RWPE1 (cell line): ENCODE data around the gene ART4.

Source experiments
- CTCF ChIA-PET: fragments of 350-600 bp; sonication (Branson Sonifier 250); formaldehyde crosslinking; extraction: SDS; loops from one replicate; lab custom pipeline; 2021; lab: Yijun Ruan, JAX
- POLR2A ChIA-PET: fragments of 400-600 bp; formaldehyde crosslinking; extraction: SDS; loops from one replicate; lab custom pipeline; 2020; ENCODE audit warnings: antibody characterized with exemption; ENCODE audit not compliant: low non-redundant PET; lab: Yijun Ruan, JAX
- DNase-seq: peaks from one replicate; pipeline ENCODE4 v3.0.0; 2012; ENCODE audit warnings: low spot score
- H3K27ac ChIP-seq: fragments of 450-650 bp; 2 replicates; pipeline ENCODE4 v1.5.1; 2017
- TF ChIP-seq, protein P1 (sequence below): fragments of 450-650 bp; conservative IDR thresholded peaks from 2 replicates; pipeline ENCODE4 v1.5.1; 2017; ENCODE audit warnings: low read depth, mild to moderate bottlenecking

The ART4 gene

DNA sequence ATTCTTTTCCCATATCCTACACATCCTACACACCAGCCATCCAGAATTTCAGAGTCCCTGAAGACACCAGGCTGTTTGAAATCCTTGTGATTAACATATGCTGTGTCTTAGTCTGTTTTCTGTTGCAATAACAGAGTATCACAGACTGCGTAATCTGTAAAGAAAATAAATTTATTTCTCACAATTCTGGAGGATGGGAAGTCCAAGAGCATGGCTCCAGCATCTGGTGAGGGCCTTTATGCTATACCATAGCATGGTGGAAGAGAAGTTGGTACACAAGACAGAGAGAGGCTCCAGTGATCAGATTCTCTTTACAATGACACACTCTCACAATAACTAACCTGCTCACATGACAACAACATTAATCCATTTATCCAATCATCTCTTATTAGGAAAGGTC, 4.1 kb downstream of the ART4 start:
- ChIA-PET CTCF (no interaction called here), POLR2A (no interaction called here)
- TF ChIP-seq, protein P1, sequence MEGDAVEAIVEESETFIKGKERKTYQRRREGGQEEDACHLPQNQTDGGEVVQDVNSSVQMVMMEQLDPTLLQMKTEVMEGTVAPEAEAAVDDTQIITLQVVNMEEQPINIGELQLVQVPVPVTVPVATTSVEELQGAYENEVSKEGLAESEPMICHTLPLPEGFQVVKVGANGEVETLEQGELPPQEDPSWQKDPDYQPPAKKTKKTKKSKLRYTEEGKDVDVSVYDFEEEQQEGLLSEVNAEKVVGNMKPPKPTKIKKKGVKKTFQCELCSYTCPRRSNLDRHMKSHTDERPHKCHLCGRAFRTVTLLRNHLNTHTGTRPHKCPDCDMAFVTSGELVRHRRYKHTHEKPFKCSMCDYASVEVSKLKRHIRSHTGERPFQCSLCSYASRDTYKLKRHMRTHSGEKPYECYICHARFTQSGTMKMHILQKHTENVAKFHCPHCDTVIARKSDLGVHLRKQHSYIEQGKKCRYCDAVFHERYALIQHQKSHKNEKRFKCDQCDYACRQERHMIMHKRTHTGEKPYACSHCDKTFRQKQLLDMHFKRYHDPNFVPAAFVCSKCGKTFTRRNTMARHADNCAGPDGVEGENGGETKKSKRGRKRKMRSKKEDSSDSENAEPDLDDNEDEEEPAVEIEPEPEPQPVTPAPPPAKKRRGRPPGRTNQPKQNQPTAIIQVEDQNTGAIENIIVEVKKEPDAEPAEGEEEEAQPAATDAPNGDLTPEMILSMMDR: no peak
- no peak for DNase-seq
- no peak overlapping the region for H3K27ac ChIP-seq

DNA sequence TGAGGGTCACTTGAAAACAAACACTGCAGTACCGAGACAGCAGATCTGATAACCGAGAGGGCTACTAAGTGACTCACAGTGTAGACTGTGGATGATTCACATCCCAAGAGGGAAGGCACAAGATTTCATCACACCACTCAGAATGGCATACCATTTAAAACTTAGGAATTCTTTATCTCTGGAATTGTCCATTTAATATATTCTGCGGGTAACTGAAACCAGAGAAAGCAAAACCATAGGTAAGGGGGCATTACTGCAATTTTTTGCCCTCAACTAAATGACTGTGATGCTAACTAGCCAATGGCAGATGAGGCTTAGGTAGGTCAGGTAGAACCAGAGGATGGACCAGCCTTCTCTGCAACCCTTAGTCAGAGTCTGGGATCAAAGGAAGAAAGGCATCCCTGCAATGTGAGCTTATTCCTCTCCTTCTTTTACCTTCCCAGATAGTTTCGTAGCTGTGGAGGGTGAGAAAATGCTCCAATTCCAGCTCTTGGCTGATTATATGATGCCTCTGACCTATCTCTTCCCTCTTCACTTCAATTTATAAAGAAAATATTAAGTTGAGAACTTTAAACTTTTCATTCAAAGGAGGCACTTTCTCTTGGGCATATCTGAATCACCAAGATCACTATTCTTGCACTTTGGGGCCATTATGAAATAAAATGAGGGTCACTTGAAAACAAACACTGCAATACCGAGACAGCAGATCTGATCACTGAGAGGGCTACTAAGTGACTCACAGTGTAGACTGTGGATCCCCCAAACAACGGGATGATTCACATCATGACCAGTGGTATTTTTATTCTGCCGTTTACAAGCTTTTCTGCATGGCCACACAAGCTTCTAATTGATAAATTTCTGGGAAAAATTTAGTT, 6.8 kb downstream of the ART4 start:
- DNase-seq: peak; percentile 35
- ChIA-PET CTCF (no interaction called here), POLR2A (no interaction called here)
- TF ChIP-seq, protein P1: no peak
- no peak overlapping the region for H3K27ac ChIP-seq

DNA sequence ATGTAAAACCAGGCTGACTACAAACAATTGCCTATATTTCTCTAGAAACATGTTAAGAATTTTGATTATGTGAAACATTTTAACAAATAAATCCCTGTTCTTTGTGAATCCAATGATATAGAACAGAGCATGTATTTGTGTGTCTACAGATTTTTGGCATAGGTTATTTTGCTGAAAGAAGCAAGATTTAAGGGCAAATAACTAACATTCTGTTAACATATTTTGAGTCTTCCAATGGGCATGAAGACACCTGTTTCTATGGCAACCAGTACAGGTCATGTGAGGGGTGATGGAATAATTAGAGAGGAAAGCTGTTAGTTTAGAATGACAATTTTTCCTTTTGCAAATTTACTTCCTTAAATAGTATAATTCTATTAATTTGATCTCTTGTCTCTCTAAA, 8.8 kb downstream of the ART4 start:
- CTCF ChIA-PET: interaction anchor here (0.6 kb wide), 1 partner anchor 436 kb away, joined by 3 read pairs; no protein-coding TSS in a partner anchor
- TF ChIP-seq, protein P1: no peak
- H3K27ac ChIP-seq: no peak overlapping the region
- POLR2A ChIA-PET: no interaction called here
- no peak for DNase-seq

DNA sequence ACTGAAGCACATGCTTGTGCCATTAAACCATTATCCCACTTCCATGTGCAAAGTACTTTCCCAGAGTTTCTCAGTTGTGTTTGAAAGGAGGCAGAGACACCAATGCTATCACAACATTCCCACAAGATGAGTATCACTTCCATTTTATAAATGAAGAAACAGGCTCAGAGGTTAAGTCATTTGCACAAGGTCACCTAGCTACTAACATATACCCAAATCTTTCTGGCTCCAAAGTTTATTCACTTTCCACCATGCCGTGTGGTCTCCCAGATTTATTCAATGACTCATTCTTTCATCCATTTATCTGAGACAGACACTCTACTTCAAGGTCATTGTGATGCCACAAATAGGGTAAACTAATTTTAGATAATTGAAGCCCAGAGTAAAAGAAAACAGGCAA, 9.4 kb downstream of the ART4 start:
- POLR2A ChIA-PET: no interaction called here
- CTCF ChIA-PET: interaction anchor here (0.6 kb wide), 1 partner anchor 436 kb away, joined by 3 read pairs; no protein-coding TSS in a partner anchor
- DNase-seq: no peak
- no peak overlapping the region for H3K27ac ChIP-seq
- TF ChIP-seq, protein P1: no peak

DNA sequence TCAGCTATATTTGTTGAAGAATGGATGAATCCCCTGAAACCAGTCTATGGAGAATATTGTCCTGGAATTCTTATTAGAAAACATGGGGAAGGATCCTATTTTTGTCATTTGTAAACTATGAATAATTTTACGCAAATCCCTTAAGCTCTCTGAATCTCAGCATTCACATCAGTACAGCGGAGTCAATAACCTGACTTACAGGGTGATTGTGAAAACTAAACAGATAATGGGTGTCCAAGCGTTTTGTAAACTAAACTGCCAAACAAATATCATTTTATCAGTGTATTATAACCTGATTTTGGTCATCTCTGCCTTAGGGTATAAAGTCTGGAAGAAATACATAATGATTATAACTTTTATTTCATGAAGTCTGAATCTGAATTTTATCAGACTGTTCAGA, 10.0 kb downstream of the ART4 start:
- no peak for DNase-seq
- ChIA-PET POLR2A (no interaction called here), CTCF (no interaction called here)
- TF ChIP-seq, protein P1: no peak
- H3K27ac ChIP-seq: no peak overlapping the region

DNA sequence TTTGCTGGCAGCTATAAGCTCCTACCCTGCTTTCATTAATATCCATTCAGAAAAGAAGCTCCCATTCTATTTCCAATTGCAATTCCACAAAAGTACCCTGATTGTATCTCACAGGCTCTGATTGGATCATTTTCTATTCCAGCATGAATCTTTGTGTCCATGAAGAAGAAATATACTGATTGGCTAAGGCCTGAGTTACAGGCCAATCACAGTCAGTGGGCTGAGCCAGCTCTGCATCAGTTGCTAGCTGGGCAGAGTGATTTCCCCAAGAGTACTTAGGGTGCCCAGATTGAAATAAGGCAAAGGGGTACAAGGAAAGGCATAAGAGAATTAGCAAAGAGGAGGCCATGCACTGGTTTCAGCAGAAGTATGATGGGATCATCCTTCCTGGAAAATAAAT, 14.4 kb downstream of the ART4 start:
- ChIA-PET POLR2A (no interaction called here), CTCF (interaction anchor here (0.7 kb wide), 1 partner anchor 15 kb away, joined by 3 read pairs; no protein-coding TSS in a partner anchor)
- DNase-seq: peak; percentile 45
- TF ChIP-seq, protein P1: no peak
- no peak overlapping the region for H3K27ac ChIP-seq
